ENCODE measurements around the gene MTRF1.

DNA sequence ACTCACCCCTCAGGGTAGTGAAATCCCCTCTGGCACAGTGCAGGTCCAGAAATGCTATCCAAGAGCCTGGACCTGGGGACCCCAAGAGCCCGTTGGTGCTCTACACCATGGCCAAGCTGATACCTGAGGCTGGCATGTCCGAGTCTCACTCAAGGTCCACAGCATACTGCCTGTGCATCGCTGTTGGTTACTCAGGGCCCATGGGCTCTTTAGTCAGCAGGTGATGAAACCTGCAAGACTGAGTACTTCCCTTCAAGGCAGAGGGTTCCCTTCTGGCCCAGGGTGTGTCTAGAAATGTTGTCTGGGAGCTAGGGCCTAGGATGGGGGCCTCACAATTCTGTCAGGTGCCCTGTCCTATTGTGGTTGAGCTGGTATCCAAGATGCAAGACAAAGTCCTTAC, 49.5 kb downstream of the MTRF1 start:
- TF ChIP-seq SIN3A (IDR thresholded peaks at IDR 0.05; ENCODE audit: borderline replicate concordance, insufficient read depth, low read length) (no peak), POLR2AphosphoS5 (IDR thresholded peaks at IDR 0.05; ENCODE audit: low read depth, low read length) (no peak), TAF1 (IDR thresholded peaks at IDR 0.05; ENCODE audit: borderline replicate concordance, insufficient read depth, low read length) (no peak)
- TF ChIP-seq, protein P1, sequence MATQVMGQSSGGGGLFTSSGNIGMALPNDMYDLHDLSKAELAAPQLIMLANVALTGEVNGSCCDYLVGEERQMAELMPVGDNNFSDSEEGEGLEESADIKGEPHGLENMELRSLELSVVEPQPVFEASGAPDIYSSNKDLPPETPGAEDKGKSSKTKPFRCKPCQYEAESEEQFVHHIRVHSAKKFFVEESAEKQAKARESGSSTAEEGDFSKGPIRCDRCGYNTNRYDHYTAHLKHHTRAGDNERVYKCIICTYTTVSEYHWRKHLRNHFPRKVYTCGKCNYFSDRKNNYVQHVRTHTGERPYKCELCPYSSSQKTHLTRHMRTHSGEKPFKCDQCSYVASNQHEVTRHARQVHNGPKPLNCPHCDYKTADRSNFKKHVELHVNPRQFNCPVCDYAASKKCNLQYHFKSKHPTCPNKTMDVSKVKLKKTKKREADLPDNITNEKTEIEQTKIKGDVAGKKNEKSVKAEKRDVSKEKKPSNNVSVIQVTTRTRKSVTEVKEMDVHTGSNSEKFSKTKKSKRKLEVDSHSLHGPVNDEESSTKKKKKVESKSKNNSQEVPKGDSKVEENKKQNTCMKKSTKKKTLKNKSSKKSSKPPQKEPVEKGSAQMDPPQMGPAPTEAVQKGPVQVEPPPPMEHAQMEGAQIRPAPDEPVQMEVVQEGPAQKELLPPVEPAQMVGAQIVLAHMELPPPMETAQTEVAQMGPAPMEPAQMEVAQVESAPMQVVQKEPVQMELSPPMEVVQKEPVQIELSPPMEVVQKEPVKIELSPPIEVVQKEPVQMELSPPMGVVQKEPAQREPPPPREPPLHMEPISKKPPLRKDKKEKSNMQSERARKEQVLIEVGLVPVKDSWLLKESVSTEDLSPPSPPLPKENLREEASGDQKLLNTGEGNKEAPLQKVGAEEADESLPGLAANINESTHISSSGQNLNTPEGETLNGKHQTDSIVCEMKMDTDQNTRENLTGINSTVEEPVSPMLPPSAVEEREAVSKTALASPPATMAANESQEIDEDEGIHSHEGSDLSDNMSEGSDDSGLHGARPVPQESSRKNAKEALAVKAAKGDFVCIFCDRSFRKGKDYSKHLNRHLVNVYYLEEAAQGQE (IDR thresholded peaks at IDR 0.05; ENCODE audit: insufficient read depth in 1 of 2, low read depth in 2 of 2, low read length in 2 of 2): no peak

Measured in PFSK-1 (cell line).